Stimulated activated CD8-positive, alpha-beta memory T cell treated with anti-CD3 and anti-CD28 coated beads, Interleukin-15, amount 100 ng/mL, for 48 hours (primary cell): ENCODE results near the gene TRAF7.
A peak's percentile ranks its signal among the peaks of the same experiment; 100 is the strongest.
"Not testable (repeated sequence)": the region's sequence is repeated elsewhere in the genome, so short reads cannot be mapped to it uniquely, and the experiment has no call there.

Experiments used
- DNase-seq, 2 donors: peaks; one replicate each; pipeline ENCODE4 v3.0.0-alpha.2; 2020; ENCODE audit warnings: low read depth in 2 of 2

The TRAF7 gene

DNA sequence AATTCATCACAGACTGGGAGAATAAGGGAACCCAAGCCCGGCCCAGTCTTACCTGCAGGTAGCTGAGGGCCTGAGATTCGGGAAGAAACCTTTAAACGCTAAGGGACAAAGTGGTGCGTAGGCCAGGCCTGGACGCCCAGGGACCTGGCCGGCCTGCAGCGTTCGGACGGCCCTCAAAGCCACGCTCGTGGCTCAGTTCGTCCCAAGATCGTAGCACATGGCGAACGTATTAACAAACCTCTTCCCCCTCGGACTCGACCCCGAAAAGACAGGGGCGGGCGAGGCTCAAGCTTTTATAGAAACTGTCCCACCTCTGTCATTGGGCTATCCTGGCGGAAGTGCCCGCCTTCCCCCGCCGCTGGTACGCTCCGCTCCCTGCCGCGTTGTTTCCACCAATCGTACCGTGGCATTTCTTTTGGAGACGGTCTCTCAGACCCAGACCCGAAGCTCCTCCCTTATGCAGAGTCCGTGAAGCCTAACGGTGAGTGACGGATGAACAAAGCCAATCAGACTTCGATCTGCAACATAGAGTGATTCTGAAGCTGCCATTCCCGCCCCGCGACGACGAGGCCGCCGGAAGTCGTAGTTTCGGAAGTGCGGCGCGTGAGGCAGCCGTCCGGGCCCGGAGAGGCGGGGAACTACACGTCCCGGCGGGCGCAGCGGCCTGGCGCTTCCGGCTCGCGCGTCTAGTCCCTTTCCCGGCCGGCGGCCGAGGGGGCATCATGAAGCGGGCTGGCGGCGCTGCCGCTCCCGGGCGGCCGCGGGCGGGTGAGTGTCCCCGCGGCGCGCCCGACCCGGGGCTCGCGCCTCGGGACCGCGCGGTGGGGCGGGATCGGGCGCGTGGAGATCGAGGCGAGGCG is at the start of gene TRAF7:
Gene TRAF7, plus strand, starts transcription at position 692 of the 860 bp plus-strand sequence. CDS start 8,139 bp downstream, outside the sequence.
- peak; percentile 97 for DNase-seq

DNA sequence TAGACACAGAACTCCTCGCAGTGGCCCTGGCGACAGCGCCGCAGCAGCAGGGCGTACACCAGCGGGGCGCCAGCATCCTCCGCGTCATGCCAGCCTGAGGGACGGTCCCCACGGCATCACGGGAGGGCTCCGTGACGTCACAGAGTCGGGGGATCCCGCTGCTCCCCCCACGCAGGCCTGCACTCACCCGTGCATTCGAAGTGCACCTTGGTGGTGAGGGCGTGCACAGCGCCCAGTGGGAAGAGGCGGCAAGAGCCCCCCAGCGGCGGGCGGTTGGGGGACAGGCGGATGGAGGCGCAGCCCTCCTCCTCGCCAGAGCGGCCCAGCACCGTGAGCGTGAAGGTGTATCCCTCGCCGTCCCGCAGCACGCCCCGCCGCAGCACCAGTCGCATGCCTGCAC is 49.4 kb upstream of the TRAF7 start:
- DNase-seq: not testable (repeated sequence)

DNA sequence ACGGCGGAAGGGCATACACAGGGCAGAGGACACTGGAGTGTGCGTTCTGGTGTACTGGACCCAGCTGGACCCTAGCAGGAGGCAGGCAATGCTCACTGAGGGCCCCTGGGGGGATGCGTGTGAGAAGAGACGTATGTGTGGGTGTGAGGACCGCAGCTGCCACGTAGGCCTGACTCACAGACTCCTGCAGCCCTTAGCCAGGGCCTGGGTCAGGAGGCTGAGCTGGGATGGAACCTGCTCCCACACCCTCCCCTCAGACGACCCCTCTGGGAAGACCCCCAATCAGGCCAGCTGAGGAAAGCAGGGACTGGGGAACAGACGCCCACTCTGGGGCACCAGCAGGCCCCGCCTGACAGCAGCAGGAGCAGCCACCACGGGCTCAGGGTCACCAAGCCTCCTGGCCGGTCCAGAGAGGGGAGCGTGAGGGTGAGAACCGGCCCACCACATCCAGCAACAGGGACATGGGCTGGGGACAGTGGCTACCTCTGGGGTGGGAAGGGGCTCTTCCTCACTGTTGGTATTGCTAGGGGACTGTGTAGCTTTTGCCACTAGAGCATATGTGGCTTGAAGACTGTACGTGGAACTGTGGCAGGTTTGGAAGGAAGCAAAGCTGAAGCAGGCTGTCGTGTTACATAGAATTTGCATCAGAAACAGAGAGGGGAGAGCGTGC is 48.3 kb upstream of the TRAF7 start:
- not testable (repeated sequence) for DNase-seq

DNA sequence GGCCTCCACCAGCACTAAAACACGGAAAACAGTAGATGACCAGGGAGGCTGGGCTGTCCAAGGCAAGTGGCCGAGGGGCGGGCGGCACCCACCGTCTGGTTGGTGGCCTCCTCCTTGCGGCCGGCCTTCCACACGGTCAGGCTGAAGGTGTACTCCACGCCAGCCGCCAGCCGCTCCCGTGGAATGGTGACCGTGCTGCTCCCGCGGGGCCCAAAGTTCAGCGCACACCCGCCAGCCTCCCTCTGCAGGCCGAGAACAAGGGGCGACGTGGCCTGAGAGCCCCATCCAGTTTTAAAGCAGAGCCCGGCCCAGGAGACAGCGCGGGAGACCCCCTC is 47.8 kb upstream of the TRAF7 start:
- DNase-seq: not testable (repeated sequence)

DNA sequence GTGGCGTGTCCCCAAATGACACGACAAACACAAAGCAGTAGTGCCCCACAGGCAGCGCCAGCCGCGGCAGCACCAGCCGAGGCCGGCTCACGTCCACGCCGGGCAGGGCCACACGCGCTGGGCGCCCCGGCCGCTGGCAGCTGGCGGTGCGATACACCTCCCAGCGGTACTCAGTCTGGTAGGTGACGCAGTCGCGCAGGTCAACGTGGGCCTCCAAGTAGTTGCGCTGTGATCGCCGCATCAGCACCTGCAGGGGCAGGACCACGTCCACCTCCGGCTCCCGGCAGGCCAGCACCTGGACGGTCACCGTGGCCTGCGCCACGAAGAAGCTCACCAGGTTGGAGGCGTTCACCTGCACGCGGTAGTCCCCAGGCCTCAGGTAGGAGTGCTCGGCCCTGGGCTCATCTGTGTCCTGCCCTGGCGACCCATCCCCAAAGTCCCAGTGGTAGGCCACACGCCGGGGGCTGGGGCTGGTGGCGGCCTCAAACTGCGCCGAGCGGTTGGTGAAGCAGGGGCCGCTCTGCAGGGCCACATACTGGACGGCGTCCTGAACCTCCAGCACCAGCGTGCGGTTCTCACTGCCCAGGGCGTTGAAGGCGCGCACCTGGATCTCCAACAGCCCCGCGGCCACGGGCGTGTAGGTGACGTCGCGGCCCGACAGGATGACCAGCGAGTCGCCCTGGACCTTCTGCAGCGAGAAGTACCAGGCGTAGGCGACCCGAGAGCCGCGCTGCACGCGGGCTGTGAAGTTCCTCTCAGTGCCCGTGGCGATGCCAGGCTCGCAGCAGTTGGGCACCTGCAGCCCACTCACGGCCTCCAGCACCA is 46.9 kb upstream of the TRAF7 start:
- not testable (repeated sequence) for DNase-seq

DNA sequence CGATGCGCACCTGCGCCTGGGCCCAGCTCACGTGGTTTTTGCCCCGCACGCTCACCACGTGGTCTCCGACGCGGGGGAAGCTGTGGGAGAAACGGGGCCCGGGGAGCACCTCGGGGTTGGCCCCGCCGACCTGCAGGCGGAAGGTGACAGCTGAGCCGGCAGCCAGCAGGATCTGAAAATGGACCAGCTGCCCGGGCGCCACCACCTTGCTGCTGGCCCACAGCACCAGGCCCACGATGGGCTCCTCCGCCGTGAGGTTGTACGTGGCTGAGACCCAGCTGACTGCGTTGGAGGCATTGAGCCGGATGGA is 46.4 kb upstream of the TRAF7 start:
- not testable (repeated sequence) for DNase-seq

DNA sequence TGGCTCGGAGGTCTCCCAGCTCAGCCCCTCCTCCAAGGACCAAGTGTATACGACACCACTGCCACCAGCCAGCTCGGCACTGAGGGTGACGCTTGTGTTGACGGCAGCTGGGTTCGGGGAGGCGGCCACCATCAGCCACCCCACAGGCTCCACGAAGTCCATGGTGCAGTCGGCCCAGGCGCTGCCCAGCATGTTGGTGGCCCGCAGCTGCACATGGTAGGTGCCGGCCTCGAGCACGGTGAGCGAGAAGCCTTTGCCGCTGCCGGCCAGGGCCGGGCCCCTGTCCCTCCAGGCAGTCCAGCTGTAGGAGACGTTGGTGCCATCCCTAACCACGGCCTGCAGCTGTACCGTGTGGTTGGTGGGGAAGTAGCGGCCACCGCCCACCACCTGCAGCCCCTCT is 45.7 kb upstream of the TRAF7 start:
- not testable (repeated sequence) for DNase-seq

DNA sequence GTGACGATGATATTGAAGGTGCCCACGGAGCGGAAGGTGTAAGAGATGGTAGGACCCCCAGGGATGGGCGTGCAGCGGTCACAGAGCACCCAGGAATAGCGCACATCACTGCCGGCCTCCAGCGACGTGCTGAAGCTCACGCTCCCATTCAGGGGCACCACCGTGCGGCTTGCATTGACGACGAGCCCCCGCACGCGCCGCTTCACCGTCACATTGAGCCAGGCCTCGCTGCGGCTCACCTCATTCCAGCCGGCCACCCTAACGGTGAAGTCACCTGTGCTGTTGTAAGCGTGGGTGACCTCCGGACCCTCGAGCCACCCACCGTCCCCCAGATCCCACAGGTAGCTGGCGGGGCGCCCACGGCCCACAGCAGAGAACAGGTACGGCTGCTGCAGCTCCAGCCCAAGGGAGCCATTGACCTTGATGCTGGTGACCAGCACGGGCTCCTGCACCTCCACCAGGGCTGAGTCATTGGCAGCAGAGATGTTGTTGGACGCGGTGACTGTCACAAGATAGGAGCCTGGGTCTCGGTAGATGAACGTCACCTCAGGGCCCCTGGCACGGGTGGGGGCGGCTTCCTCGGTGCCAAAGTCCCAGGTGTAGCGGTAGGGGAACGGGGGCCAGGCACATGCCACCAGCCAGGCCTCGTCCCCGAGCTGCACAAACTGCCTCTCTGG is 45.1 kb upstream of the TRAF7 start:
- not testable (repeated sequence) for DNase-seq

DNA sequence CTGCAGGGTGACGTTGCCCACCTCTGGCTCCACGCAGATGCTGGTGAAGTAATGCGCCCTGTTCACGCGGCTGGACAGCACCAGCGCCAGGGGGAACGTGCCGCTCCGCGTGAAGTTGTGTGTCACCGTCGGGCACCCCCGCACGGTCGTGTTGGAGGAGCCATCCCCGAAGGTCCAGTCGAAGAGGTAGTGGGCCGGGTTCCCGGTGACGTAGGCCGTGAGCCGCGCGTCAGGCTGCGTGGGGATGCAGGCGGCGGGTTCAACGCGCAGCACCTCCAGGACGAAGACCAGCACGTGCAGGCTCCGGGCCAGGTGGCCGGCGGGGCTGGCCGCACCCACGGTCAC is 44.6 kb upstream of the TRAF7 start:
- DNase-seq: not testable (repeated sequence)

DNA sequence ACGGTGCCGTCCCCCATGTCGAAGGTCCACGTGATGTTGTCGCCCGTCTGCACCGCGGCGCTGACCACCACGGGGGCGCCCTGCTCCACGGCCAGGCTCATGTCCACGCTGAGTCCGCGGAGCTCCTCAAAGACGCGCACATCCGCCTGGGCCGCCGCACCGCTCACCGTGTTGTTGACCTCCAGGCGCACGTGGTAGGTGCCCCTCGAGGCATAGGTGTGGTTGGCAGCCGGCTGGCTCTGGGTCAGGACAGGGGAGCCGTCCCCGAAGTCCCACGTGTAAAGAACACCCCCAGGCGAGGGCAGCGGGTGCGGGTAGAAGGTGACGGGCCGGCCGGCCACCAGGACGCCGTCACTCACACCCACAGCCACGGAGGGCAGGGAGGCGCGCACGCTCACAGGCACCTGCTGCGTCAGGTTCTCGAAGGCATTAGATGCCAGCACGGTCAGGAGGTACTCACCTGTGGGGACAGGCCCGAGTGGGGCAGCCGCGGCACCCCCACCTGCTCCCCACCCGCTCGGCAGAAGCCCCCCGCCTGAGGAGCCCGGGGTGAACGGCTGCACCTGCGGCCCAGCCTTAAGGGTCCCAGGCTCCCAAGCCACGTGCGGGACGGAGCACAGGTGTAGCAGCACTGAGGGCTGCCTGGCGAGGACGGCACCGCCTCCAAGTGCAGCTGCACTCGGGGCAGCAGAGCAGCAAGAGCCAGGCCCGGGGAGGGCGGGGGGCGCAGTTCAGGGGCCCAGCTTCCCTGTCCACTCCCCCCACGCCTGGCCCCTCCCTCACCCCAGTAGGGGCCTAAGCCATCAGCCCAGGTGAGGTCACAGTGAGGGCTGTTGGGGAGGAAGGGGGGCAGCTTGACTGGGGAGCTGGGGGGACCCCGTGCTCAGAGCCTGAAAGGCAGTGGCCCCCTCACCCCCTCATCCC is 43.9 kb upstream of the TRAF7 start:
- not testable (repeated sequence) for DNase-seq

DNA sequence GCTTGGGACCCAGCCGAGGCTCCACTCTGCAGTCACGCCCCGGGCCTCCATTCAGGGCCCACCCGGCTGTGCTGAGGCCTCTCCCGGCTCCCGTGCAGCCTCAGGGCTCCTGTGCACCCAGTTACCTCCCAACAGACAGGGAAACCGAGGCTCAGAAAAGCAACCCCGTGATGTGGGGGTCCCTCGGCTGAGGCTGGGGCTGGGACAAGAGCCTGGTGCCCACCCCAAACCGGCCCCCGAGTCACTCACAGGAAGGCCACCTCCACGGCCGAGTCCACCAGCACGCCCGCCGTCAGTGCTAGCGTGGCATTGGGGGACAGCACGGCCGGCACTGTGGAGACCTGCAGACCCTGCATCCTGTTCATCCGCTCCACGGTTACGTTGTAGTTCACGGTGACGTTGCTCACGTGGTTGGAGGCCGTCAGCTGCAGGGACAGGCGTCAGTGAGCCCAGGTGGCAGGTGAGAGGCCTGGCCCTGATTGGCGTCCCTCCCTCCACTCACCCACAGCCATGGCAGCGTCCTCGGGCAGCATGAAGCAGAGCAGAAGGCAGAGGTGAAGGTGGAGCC is 43.0 kb upstream of the TRAF7 start:
- not testable (repeated sequence) for DNase-seq

DNA sequence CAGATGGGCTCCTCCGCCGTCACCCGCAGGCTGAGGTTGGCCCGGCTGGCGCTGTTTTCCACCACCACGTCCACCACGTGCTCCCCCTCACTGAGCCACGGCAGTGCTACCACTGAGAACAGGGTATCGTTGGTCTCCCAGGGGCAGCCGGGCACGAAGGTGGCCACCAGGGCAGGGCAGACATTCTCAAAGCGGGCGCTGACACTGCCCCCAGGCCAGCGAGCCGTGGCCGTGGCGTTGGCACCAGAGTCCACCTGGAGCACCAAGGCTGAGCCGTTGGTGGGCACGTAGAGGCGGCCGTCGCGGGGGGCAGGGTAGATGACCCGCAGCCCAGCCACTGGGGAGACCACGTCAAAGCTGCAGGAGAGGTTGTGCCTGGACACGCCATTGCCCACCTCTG is 41.4 kb upstream of the TRAF7 start:
- not testable (repeated sequence) for DNase-seq

DNA sequence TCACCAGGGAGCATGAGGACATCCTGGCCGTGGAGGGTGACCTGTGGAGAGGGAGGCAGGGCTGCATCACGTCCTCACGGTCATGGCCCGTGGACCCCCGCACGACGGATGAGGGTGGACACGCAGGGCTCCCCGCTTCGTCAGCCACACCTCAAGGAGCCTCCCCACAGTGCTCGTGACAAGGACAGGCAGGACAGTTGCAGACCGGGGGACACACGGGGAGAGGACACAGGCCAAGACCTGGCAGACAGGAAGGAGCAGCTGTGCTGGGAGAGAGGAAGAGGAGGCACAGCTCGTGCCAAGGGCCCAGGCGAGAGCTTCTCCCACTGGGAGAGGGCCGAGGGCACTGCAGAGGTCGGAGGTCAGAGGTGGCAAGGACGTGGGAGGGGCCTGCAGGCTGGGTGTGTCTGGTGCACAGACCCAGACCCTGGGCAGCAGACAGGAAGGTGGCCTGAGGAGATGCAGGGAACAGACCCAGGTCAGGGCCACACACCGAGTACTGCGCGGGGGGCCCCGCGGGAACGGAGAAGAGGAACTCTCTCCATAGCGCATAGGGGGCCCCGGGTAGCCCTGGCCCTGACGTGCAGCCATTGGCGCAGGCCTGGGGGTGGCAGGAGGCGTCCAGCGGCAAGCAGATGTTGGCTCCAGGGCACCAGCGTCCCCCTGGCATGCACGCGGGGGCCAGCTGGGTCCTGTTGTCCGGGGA is 40.5 kb upstream of the TRAF7 start:
- DNase-seq: not testable (repeated sequence)

DNA sequence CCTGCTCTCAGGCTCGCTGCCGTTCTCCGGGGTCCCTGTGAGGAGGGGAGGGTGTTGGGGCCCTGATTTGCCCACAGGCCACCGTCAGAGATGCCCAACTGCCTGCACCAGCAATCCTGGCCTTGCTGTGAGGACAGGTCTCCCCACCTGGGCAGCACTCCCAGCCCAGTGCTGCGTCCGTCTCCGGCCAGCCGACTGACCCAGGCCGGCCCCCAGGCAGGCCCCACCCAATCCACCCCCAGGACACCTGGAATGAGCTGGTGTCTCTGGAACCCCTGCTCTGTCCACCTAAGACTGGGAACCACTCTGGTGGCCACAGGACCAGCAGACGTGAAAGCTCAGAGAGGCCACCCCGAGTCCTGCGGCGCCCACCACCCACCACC is 40.0 kb upstream of the TRAF7 start:
- DNase-seq: no peak

DNA sequence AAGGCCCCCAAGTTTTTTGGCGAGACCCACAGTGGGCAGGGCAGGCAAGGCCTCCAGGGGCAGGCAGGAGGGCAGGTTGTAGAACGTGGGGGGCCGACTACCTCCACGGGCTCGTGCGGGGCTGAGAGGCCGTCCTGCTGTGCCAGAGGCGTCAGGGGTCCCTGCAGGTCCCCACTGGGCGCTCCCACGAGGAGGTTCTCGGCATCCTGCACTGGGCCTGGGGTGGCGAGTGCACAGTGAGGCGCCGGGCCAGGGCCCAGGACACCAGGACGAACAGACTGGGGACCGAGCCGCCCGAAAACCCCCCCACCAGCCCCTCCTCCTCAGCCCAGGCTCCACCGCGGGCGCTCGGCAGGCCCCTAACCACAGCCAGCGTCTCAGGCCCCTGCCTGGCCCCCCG is 39.2 kb upstream of the TRAF7 start:
- DNase-seq: not testable (repeated sequence)

DNA sequence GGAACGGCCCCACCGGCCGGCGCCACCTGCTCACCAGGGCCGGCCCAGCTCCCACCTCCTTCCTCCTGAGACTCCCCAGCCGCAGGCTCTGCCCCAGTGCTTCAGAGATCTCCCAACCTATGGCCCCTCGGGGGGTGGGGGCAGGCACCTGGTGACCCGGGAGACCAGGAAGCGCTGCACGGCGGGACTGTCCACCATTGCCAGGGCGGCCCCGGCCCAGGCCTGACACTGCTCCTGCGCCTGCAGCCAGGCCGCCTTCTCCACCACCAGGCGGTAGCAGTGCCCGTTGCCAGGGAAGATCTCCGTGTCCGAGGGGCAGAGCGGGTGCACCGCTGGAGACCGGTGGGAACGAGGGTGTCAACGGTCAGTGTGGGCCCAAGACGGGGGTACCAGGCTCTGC is 38.2 kb upstream of the TRAF7 start:
- DNase-seq: not testable (repeated sequence)

DNA sequence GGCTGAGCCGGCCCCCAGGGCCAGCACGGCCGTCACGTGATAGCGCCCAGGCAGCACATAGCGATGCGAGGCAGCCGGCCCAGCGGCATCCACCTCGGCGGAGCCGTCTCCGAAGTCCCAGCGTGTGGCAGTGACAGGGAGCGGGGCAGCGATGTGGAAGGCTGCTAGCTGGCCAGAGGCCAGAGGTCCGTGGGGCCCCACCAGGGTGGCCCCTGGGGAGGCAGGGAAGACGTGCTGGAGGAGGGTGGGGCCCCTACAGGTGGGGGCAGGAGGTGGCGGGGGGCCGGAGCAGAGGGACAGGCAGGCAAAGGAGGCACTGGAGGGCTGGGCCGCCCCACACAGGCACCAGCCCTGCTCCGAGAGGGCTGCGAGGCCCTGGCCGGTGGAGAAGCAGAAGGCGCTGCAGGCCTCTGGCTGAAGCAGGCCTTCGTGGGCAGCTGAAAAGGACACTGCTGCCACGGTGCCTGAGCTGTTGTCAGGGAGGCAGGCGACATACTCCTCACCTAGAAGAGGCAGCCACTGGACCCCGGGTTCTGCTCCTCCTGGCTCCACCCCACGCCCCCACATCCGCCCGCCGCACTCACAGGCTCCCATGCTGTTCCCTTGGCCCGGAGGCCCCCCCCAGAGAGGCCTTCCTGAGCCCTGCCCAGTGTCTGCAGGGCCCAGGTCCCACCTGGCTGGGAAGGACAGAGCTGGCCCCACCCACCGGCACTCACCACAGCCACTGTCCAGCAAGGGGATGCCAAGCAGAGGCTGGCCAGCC is 37.4 kb upstream of the TRAF7 start:
- DNase-seq: not testable (repeated sequence)

DNA sequence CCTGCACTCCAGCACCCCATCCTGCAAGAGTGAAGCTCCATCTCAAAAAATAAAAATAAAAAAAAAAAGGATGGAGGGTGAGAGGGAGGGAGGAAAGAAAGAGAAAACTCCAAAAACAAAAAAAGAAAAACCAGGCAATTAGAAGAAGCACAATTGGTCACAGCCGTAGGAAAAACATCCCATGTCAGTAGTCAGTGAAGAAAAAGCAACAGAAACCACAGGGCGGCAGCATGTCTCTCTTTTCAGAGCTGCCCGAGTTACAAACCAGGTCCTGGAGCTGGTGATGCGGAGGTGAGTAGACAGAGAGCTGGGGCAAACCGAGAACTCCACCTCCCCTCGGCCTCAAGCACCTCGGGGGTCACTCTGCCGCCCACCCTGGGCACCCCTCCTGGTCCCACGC is 34.3 kb upstream of the TRAF7 start:
- peak in 1 of 2 donors; percentile 11 for DNase-seq

DNA sequence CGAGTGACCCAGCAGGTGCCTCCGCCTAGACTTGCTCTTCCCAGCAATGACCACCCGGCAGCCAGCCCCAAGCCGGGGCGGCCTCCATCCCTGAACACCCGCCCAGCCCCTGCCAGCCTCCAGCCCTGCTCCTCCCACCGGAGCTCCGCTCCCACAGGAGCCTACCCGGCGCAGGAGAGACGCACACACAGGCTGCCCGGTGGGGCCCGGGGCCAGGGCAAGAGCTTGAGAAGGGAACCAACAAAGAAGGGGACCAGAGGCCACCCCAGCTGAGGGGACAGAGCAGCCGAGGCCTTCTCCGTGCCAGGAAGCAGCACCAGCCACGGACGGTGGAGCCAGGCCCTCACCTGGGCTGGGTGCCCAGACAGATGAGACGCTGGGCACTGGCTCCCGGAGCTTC is 33.7 kb upstream of the TRAF7 start:
- no peak for DNase-seq
